Activated CD8-positive, alpha-beta memory T cell treated with anti-CD3 and anti-CD28 coated beads, Interleukin-2, amount 50 U/mL, for 48 hours (primary cell): Measurements from ENCODE around the gene NFATC1.

Experiments used
- DNase-seq: peaks from one replicate; pipeline ENCODE4 v3.0.0-alpha.2; 2020

The NFATC1 gene

DNA sequence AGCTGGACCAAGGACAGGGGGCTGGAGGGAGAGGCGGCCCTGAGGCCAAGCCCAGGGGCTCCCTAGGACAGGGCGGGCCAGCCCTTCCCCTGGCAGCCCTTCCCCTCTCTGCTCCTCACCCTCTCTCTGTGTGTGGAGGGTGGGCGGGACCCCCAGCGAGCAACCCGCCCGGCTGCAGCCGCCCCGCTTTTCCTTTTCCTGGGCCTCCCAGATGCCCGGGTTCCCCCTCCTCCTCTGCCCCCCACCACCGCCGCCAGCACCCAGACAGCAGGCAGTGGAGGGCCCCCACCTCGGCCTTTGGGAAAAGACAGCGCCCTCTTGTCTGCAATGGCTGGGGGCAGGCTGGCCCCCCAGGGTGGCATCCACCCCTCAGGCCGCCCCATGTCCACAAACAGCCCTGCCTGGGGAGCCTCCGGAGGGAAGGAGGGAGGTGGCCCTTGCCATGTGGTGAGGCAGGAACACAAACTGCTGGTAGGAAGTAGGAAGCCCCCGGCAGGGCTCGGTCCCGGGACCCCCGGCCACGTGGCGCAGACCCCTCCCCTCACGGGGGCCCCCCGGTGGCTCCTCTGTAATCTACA lies 148.7 kb downstream of the NFATC1 start:
- no peak for DNase-seq

DNA sequence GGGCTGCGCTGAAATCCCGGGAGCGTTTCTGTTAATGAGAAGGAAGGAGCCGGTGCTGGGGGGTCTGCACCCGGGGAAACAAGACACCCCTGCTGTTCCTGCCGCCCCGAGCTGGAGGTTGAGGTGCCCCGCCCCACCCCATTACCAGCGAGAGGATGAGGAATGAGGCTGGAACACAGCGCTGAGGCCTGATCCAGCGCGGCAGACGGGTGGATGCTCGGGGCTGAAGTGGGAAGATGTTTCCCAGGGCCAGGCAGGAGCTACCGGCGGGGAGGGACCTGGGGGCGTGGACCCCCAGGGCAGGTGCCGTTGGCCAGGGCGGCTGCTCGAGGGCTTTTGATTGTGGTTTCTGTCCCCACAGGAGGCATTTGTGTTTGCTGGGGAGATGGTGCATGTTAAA lies 149.5 kb downstream of the NFATC1 start:
- no peak for DNase-seq

DNA sequence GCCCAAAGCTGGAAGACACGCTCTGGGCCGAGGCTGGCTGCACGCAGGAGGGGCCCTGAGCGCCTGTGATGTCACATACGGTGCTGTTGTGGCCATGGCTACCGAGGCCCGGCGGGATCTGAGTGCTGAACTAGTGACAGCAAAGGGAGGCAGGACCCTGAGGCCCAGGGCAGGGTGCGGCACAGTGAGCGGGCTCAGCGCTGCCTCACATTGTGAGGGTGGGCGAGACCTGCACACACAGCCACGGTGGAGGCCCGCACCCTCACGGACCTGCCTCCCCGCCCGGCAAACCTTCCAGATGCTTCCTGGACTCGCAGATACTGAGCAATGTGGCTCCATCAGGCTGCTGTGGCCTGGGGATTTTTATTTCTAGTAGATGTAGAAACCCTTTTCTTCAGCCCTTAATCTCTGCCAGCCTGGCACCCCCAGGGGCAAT lies 150.0 kb downstream of the NFATC1 start:
- no peak for DNase-seq

DNA sequence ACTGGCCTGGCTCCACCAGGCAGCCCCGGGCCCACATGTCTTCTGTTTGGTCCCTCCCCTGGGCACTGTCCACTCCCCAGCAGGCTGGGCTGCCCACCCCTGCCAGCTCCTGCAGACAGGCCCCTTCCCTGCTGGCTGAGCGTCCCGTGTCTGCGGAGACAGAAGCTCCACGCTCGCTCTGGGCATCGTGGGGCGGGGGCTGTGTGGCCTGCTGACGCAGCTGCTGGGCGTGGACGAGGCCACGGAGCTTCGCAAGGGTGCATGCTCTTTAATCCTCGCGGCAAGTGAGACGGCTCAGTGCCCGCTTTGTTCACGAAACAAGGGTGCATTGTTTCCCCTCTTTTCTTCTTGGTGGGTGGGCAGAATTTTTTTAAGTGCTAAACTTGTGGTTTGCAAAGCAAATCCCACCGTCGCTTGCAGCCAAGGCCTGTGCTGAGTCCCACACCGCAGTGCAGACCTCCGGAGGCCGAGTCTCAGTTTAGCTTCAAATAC lies 151.1 kb downstream of the NFATC1 start:
- no peak for DNase-seq

DNA sequence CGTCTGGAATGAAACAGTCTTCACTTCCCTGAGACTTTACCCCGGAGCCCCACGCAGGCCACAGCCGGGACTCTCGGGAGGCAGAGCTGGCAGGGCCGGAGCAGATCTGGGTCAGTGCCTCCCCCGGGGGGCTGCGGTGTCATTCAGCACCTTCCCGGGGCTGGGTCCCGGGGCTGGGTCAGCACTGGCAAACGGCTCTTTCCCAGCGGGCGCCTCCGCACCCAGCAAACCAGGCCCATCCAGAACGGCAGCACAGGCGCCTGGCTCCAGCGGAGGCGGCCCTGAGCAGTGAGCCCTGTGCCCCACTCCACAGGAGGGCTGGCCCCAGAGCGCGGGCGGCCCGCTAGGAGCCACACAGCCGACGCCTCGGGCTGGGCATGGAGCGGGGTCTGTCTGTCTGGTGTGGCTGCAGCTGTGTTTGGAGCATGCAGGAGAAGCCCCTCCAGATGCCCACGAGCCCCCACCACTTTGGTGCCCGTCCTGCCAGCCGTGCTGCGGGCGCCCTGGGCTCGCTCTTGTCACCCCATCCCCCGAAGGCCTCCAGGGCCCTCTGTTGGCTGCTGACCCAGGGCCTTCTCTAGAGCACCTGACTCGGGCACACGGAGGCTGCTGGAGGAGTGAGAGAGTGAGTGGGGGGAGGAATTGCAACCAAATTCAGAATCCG lies 151.8 kb downstream of the NFATC1 start:
- no peak for DNase-seq

DNA sequence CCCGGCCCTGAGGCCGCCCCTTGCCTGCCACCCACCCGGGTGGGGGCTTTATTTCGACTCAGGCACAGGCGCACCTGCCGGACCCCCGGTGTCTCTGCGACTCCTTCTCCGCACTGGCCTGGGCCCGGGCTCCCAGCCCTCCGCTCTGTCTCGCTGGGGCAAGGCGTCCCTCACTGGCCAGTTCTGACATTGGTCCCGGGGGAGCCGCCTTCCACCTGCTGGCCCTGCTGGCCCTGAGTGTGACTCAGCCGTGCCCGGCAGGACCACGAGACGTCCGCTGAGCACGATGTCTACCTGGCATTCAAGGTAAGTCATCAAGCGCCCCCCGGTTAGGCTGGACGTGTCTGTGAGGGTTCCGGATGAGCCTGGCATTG lies 152.3 kb downstream of the NFATC1 start:
- DNase-seq = no peak

DNA sequence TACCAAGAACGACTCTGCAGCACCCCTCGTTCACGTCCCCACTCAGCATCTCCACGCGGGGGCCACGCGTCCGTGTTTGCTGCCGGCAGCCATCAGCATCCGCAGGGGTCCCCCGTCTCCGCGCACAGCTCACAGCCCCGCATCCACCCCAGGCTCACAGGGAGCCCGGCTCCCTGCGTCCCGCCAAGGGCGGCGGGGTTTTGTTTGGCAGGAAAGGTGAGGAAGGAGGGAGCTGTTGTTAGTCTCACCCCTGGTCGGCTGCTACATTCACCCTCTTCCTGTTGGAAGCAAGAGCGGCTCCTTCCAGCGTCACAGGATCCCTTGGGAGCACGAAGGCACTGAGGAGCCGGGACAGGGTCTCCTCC lies 152.9 kb downstream of the NFATC1 start:
- DNase-seq = no peak

DNA sequence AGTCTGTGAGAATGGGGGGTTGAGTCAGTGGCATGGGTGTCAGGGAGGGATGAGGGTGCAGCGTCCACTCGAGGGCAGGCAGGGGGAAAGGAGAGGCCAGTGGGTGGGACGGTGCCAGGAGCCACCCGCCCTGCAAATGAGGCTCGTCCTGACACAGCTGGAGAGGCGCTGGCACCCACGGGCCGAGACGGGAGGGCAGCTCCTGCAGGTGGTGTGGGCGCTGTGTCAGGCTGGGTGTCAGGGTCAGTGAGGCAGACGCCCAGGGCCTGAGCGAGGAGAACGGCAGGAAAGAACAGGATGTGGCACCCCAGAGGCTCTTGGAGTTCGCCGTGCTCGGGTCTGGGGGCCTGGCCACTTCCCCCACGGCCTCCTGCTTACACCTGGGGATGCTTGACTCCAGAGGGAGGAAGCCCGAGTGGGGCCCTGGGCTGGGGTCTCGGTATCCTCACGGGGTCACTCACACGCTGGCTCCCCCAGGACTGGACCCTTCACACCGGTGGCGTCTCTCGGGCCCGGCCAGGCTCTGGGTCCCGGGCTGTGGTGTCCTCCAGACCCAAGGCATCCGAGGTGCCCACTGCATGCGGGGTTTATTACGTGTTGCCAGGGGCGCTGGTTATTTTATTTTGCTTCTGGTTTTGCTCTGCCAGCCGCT lies 153.4 kb downstream of the NFATC1 start:
- DNase-seq = no peak

DNA sequence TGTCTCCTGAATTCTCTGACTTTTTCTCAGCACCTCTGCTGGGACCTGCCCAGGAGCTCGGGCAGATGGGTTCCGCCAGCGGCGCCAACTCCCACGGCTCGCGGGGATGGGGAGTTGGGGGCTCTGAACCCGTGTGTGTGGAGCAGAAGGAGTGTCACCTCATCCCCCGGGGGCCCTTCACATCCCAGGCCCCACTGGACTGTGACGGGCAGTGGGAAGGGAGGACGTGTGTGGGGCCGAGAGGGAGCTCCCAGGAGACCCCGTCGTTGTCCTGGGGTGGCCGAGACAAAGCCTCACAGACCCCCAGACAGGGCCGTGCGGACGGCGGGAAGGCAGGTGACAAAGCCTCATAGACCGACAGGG lies 153.9 kb downstream of the NFATC1 start:
- no peak for DNase-seq

DNA sequence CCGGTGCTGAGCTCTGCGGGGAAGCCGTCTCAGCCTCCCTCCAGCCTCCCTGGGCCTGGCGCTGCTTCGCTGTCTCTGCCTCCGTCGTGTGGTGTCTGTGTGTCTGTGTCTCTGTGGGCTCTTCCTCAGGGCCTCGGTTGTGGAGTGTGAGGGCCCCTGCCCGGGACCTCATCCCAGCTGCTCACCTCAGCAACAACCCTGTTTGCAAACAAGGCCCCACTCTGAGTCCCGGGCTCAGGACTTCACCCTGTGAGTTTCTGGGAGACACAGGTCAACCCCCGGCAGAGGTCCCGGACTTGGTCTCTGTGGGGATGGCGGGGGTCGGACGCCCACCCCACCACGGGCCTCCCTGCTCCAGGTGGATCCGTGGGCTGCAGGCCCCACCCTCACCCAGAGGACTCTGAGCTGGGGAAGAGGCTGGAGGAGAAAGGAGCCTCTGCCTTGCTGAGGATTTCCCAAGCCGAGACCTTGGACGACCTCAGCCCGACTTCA lies 156.5 kb downstream of the NFATC1 start:
- no peak for DNase-seq

DNA sequence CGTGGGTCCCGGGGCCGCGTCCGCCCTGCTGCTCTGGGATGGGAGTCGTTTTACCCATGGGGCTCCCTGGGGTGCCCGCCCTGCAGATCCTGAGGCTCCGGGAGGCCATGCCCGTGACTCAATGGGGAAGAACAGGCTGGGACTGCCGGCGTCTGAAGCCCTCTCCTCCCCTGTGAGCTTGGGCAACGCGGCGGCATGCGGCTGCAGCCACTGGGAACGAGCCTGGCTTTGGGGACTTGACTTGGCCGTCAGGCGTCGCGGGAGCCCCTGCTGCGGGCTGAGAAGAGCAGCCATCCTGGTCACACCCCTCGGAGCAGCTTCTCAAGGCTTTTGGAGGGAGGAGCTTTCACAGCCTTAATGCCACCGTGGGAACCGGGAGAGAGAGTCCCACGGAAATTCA lies 157.0 kb downstream of the NFATC1 start:
- no peak for DNase-seq

DNA sequence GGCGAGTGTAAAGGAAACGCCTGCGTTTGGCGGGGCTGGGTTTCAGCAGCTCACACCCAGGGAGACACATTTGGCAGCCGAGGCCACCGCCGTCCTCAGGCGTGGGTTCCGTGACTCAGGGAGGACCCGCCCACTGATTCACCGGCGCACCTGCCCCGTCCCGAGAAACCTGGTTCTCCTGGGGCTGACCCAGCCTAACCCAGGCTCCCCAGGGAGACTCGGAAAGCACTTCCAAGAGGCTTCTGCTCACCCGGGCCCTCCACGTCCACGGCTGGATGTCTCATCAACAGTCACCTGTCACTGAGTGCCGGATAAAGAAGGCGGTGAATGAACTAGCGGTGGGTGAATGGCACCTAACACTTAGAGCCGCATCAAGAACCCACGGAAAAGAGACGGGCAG lies 157.4 kb downstream of the NFATC1 start:
- DNase-seq = no peak

DNA sequence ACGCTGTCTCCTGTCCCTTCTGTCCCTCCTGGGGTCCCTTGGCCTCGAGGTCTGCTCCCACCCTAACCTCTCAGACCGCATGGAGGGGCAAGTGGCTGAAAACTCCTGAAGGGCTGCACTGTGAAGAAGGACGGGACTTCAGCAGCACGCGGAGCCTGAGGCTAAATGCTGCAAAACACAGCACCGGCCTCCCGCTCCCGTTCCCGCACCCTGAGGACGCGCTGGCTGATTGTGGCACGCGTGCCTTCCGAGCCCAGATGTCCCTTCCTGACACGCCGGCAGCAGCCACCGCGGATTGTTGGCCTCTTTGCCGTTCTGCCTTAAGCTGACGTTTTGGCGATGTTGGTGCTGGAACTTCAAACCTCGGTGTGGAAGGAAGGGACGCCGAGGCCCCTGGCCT lies 158.0 kb downstream of the NFATC1 start:
- no peak for DNase-seq

DNA sequence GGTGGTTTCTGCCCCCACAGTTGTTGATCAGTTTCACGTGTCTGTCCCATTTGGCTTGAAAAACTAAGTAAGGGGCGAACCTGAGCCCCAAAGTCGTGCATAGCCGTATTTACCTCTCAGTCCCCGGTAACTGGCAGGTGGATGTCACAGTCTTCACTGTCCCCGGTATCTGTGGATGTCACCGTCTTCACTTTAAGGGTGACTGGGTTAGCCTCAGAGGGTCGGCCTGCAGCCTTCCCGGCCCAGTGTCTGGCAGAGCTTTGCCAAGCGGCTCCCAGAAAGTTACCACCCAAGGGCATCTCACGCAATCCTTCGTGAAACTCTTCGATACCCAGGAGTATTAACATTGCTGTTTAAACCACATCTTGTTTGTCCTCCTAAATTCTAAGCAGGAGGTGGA lies 158.6 kb downstream of the NFATC1 start:
- DNase-seq = no peak

DNA sequence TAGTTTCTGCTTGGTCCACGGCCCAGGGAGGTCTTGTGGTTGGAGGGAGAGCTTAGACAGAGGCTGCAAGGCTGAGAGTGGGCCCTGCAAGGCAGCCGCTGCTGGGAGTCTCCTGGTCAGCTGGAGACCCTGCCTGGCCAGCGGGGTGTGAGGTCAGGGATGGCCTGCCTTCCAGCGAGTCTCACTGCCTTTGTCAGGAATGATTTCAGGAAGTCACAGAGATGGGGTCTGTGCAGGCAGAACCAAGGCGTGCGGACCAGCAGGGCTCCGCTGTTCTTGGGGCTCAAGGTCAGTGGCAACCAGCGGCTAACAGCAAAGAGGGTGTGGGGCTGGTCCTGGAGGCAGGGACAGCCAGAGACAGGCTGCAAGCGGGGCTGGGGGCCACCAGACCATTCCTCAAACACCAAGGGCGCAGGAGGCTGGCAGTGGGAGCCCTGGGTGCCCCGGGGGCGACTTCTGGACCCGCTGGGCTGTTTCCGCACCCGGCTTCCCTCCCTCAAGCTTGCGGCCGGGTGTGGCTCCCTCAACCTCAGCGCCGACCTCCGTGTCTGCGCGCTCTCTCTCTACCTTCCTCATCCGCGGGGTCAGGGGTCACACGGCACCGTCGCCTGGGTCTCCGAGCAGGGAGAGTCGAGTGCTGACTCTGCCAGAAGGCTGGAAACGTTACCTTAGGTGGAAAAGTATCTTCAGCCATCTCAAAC lies 159.4 kb downstream of the NFATC1 start:
- DNase-seq = no peak

DNA sequence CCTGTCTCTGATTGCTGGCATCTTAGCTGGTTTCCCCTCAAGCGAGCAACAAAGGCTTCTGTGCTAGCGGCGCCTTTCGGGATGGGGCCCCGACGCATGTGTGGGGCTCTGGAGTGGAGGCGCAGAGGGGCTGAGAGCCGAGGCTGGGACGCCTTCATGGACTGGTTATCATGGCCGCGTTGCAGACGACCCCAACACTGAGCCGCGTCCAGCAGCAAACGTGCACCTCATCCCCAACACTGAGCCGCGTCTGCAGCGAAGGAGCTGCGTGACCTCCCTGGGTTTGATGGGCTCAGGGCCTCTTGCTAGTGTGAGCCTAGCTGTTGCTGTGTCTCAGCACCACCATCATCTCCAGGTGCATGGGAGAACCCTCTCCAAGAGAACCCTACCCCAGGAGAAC lies 160.2 kb downstream of the NFATC1 start:
- DNase-seq = no peak

DNA sequence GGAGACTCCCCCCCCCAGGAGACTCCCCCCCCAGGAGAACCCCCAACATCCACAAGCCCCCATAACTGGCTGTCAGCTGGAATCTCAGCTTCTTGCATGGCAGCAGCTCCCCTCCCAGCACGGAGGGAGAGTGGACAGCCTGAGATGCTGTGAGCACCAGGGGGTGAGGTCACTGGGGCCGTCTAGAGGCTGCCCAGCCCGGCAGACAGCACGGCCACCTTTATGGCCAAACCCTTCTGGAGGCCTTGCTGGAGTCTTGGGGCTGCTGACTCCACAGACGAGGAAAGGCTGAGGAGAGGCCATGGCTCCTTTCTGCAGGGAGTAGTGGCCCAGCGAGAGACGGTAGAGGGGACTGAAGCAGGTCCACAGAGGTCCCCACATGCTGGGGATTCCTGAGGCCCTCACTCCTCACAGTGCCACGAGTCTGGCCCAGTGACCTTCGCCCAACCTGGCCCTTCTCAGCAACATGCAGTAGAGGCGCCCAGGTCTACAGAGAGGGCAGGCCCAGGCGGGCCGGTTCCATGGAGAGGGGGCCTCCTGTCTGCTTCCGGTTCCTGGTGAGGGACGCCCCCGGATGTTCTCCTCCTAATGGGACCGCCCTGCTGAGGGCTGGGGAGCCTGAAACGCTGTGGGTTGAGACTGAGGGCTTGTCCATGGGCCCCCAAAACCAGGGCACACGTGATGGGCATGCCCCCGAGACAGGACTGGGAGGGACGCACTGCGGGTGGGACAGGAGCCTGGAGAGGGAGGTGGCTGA lies 161.3 kb downstream of the NFATC1 start:
- no peak for DNase-seq

DNA sequence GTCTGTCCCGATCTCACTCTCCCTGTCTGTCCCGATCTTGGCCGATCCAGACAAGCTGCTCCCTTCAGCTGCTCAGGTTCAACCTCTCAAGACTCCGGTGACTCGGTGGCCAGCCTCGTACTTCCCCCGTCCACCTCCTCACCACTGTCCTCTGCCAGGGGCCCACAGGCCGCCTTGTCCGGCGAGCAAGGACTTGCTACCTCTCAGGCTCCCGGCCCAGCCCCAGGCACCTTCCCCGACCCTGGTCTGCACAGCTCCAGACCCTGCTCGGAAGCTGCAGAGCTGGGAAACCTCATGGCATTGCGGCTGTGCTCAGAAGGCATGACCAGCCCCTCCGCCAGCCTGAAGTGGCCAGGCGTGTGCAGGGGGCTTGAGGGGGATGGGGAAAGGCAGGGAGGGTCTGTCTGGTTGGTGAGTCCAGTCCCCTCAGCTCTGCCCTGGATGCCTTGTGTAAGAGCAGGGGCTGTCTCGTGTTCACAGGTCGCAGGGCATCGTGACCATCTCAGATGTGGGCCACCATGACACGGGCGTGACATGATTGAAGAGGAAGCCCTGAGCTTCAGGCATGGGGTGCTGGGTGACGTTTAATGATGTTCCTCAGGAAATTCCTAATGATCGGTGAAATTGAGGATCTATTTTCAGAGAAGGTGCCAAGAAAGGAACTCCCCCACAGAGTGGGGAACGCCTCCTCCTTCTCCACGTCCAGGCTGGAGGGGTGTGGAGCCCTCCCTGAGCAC lies 162.6 kb downstream of the NFATC1 start:
- no peak for DNase-seq

DNA sequence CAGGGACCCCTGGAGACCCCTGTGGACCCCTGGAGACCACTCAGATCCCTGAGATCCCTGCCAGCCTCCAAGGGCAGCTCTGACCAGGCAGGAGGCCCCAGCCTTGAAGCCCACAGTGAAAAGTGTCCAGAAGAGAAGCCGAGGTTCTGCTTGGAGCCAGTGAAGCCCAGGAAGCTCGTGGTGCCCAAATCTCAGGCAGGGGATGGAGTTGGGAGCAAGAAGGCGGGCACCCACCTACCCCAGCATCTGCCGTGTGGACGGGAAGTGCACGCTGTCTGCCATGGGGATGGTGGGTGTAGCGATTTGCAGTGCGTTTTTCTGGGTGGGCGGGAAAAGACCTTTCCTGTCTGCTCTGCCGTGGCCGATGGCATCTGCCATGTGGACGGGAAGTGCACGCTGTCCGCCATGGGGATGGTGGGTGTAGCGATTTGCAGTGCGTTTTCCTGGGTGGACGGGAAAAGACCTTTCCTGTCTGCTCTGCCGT lies 163.2 kb downstream of the NFATC1 start:
- DNase-seq = no peak

DNA sequence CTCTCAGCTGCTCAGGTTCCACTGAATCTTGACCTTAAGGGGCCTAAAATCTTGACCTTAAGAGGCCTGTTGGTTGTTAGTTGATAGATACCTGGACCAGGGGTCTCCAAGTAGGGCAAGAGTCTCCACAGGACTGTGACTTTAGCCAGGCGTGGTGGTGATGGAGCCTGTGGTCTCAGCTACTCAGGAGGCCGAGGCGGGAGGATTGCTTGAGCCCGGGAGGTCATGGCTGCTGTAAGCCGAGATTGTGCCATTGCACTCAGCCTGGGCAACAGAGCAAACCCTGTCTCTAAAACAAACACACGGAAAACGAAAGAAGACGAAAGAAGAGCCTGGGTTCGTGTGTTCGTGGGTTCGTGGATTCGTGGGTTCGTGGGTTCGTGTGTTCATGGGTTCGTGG lies 163.7 kb downstream of the NFATC1 start:
- DNase-seq = no peak

DNA sequence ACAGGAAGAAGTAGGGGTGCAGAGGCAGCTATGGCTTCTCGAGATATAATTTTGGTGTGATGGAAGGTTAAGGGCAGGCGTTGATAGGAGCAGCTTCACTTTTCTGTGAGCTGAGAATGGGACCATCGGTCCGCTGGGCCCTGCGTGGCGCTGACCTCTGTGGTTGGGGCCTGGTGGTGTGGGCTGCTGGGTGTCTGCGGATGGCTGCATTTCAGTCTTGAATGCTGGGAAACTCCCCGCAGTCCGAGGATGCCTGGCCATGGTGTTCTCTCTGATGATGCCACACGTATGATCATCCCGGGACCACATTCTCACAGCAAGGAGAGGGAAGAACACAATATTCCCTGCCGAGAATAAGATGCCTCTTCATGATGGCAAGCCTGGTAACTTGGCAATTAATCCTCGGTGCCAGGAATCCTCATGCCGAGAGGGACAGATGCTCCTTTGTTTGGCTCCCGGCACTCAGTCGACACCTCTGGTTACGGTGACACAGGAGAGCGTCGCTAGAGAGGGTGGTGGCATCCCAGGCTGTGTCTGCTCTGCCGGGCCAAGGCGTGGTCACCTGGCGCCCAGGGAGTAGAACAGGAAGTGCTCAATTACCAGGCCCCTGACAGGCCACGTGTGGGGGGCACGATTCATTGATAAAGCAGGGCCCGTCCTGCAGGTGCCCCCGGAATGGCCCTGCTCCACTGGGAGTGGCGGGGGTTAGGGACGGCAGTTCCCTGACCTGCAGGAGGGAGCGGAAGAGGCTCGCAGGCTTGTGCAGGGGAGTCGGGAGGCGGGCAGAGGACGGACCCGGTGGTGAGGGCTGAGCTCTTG lies 164.5 kb downstream of the NFATC1 start:
- no peak for DNase-seq
